Heart right ventricle (tissue), 16 donors: Measurements from ENCODE around the gene TLCD5. TPM values are rescaled to one million over a fixed set of nuclear protein-coding genes. Genes with fewer than 3 reads are reported as not detected.
A peak's percentile ranks its signal among the peaks of the same experiment; 100 is the strongest.

Experiments
- ATAC-seq, 8 donors: fragments of 200-7000 bp; cut with Tn5 transposase; one replicate each; pipeline ENCODE4 v1.9.1; 2020; ENCODE audit warnings: mild to moderate bottlenecking in 8 of 8, moderate library complexity in 8 of 8, moderate number of reproducible peaks in 1 of 8
- DNase-seq, 2 donors: peaks; one replicate each; pipeline ENCODE4 v3.0.0-alpha.2; 2020
- H3K27ac ChIP-seq, 10 donors: fragments of 200-600 bp; sonication (generic) in 2 of 10; one replicate each; pipeline versions ENCODE4 v1.5.0 to v1.8.0; 2020 to 2022; ENCODE audit warnings: mild to moderate bottlenecking in 3 of 10
- H3K27me3 ChIP-seq, 7 donors: fragments of 200-600 bp; one replicate each; pipeline ENCODE4 v1.8.0; 2021 to 2022; ENCODE audit warnings: mild to moderate bottlenecking in 2 of 7
- H3K36me3 ChIP-seq, 9 donors: fragments of 200-600 bp; sonication (generic) in 1 of 9; one replicate each; pipeline versions ENCODE4 v1.5.0 to v1.8.0; 2020 to 2022; ENCODE audit warnings: mild to moderate bottlenecking in 2 of 9
- H3K4me1 ChIP-seq, 9 donors: fragments of 200-600 bp; sonication (generic) in 1 of 9; one replicate each; pipeline versions ENCODE4 v1.5.0 to v1.8.0; 2020 to 2022; ENCODE audit warnings: mild to moderate bottlenecking in 4 of 9
- H3K4me3 ChIP-seq, 10 donors: fragments of 200-600 bp; sonication (generic) in 2 of 10; one replicate each; pipeline versions ENCODE4 v1.5.0 to v1.8.0; 2020 to 2022; ENCODE audit warnings: mild to moderate bottlenecking in 7 of 10, moderate library complexity in 2 of 10
- H3K9me3 ChIP-seq, 11 donors: fragments of 200-600 bp in 10 of 11; sonication (generic) in 2 of 11; one replicate each; pipeline versions ENCODE4 v1.5.0 to v1.8.0; 2013 to 2022; ENCODE audit warnings: mild to moderate bottlenecking in 2 of 11, control low read depth in 1 of 11, moderate library complexity in 1 of 11
- CTCF ChIP-seq, 9 donors: fragments of 200-600 bp; sonication (generic) in 2 of 9; IDR thresholded peaks; one replicate each; pipeline versions ENCODE4 v1.5.0 to v1.8.0; 2021 to 2022; ENCODE audit warnings: antibody characterized with exemption in 9 of 9, mild to moderate bottlenecking in 5 of 9, moderate library complexity in 1 of 9
- WGBS, 2 donors: extraction: QIAGEN DNeasy Blood & Tissue Kit; methylation state at CpG; one replicate each; pipeline ENCODE4 v1.1.7; 2013; ENCODE audit warnings: inconsistent platforms in 1 of 2; 5-methylcytosine and 5-hydroxymethylcytosine counted together
- intact Hi-C, 10 donors: fragments of 100-400 bp; cut with DNase I; formaldehyde crosslinking; loops; one replicate each; pipeline versions ENCODE4 v1.11.1 to v1.14.2; 2022
- polyA plus RNA-seq, 2 donors: library from polyadenylated mRNA; stranded (reverse); fragments of 200-250 nt; gene quantifications; one replicate each; pipeline ENCODE4 v1.2.3, GENCODE V29; 2013
- total RNA-seq, 10 donors: library from RNA; stranded (reverse); fragmentation: NEBNext Ultra II Directional in 3 of 10; extraction: Animal tissue kit (Norgen Biotek cat#: 25700) in 3 of 10; gene quantifications; one replicate each; pipeline versions ENCODE4 v1.2.1 to v1.2.4, GENCODE V29; 2021 to 2023
- donor health status: Arrhythmogenic right ventricular cardiomyopathy.
- donor health status: ischemic (EF 13 %, LVEDD 7.1; RV severe dilation, severe dysfunction).
- donor health status: healthy with polysubstance abuse.
- donor health status: DM: no; HTN: yes; CAD: no.
- donor health status: DM: no; HTN: no; CAD: no.
- donor health status: ischemic (EF 25% LVEDD 6.9; RV normal size, moderate dysfunction).
- donor health status: ischemic (EF 25% LVEDD 5.7; RV mildly dilated, moderate dysfunction).
- donor health status: healthy.
- donor health status: DM: yes; HTN: yes; CAD: no.
- donor health status: Ischemic cardiomyopathy.
- donor health status: ischemic (EF 35%, LVEDD 5.7; RV mildly dilated, moderate dysfunction).
- donor health status: nonischemic (EF 11% LVEDD 7.7; RV severe dilation, severe dysfunction).
- donor health status: DM: yes; HTN: yes; CAD: no.
- donor health status: PGD.
- donor health status: ischemic (EF 29% LVEDD 5.4; RV normal size, mild dysfunction).
- donor health status: nonischemic (EF 23%, LVEDD 6.1; RV moderate dilation, normal function).

The TLCD5 gene
- total and polyA plus RNA-seq, 12 donors = 4.1 to 14.5 (median 10.7) TPM

GRCh38 chr11:120372296-120372695 lies 47.2 kb downstream of the TLCD5 start:
- H3K27ac ChIP-seq = peak overlapping the region in 3 of 10 donors; percentile 17 to 31 (median 22)

DNA sequence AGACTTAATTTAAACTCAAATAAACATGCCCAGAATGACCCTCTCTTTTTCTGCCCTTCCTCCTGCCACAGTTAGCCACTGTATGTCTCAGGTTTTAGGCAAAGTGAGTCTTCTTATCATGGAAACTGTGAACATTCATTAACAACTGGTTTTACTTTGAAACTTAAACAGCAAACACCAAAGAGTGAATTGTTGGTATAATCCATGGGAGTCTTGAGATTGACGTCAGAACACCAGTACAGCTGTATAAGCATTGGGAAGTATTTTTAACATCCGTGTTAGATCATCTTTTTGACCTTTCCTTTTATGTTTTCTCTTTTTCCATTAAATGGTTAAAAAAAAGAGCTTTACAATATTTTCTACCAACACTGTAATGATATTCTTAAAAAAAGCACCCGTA lies 50.0 kb downstream of the TLCD5 start:
- Histone ChIP-seq H3K4me1 (peaks cover 3 to 83% (median 56%) of the 10 kb centered on the region in 9 donors), H3K9me3 (peaks cover 0 to 16% (median 0%) of the 10 kb centered on the region in 11 donors), H3K4me3 (no peak overlapping the region), H3K36me3 (no peaks in the 10 kb centered on the region), H3K27ac (peak overlapping the region in 6 of 10 donors; percentile 2 to 57 (median 10)), H3K27me3 (peaks cover 0 to 8% (median 0%) of the 10 kb centered on the region in 7 donors)
- ATAC-seq (peak in 5 of 8 donors; percentile 29 to 78 (median 44)), DNase-seq (no peak)
- intact Hi-C loops = loop anchor here in 2 of 10 donors (5.0 kb wide), 2 partner anchors 33 to 38 kb away; partner anchors contain the start of gene ARHGEF12 (in 1 of the 2)
- WGBS, 2 donors = 57 to 66% methylated on average over 3 of the region's 3 CpGs
- TF ChIP-seq CTCF (IDR thresholded peaks at IDR 0.05) = no peak

More at GRCh38 chr11:120372296-120372695, 47.2 kb downstream of the TLCD5 start:
- Histone ChIP-seq H3K36me3 (no peaks in the 10 kb centered on the region), H3K9me3 (no peaks in the 10 kb centered on the region), H3K4me1 (peaks cover 3 to 80% (median 52%) of the 10 kb centered on the region in 9 donors), H3K27me3 (peaks cover 0 to 18% (median 0%) of the 10 kb centered on the region in 7 donors), H3K4me3 (no peak overlapping the region)
- TF ChIP-seq CTCF (IDR thresholded peaks at IDR 0.05) = no peak
- no peak for DNase-seq
- no peak for ATAC-seq
- intact Hi-C loops = no loop called here

DNA sequence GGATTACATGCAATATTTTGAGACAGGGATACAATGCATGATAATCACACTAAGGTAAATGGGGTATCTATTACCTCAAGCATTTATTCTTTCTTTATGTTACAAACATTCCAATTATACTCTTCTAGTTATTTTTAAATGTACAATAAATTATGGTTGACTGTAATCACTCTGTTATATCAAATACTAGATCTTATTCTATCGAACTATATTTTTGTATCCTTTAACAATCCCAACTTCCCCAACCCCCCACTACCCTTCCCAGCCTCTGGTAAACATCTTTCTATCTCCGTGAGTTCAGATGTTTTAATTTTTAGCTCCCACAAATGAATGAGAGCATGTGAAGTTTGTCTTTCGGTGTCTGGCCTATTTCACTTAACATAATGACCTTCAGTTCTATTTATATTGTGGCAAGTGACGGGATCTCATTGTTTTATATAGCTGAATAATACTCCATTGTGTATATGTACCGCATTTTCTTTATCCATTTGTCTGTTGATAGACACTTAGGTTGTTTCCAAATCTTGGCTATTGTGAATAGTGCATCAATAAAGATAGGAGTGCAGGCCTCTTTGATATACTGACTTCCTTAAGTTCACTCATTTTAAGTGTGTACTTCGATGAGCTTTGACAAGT lies 51.6 kb downstream of the TLCD5 start:
- no peak for DNase-seq
- TF ChIP-seq CTCF (IDR thresholded peaks at IDR 0.05) = no peak
- peaks cover 0 to 5% (median 0%) of the 10 kb centered on the region in 7 donors for H3K27me3 ChIP-seq
- peak overlapping the region in 7 of 10 donors; percentile 8 to 57 (median 38) for H3K27ac ChIP-seq
- H3K4me3 ChIP-seq = no peak overlapping the region
- peak in 4 of 8 donors; percentile 29 to 51 (median 40) for ATAC-seq
- intact Hi-C loops = loop anchor here in 2 of 10 donors (5.0 kb wide), 2 partner anchors 34 to 39 kb away; partner anchors contain the start of gene ARHGEF12 (in 1 of the 2)
- H3K4me1 ChIP-seq = peaks cover 3 to 83% (median 58%) of the 10 kb centered on the region in 9 donors
- WGBS, 2 donors = 53 to 58% methylated on average over 6 of the region's 6 CpGs
- no peaks in the 10 kb centered on the region for H3K36me3 ChIP-seq
- H3K9me3 ChIP-seq = peaks cover 0 to 16% (median 0%) of the 10 kb centered on the region in 11 donors

- peaks cover 0 to 5% (median 0%) of the 10 kb centered on the region in 7 donors for H3K27me3 ChIP-seq
- H3K4me3 ChIP-seq = no peak overlapping the region
- ATAC-seq (no peak), DNase-seq (no peak)
- H3K4me1 ChIP-seq = peaks cover 0 to 84% (median 54%) of the 10 kb centered on the region in 9 donors
- H3K36me3 ChIP-seq = no peaks in the 10 kb centered on the region
- peaks cover 0 to 18% (median 0%) of the 10 kb centered on the region in 11 donors for H3K9me3 ChIP-seq
- WGBS, 2 donors = 77 to 97% methylated on average over 3 of the region's 3 CpGs
- no peak overlapping the region for H3K27ac ChIP-seq
- no peak for TF ChIP-seq CTCF (IDR thresholded peaks at IDR 0.05)
- intact Hi-C loops = loop anchor here in 2 of 10 donors (5.0 kb wide), 2 partner anchors 36 to 41 kb away; partner anchors contain the start of gene ARHGEF12 (in 1 of the 2)
Observed at GRCh38 chr11:120378474-120378873, 53.4 kb downstream of the TLCD5 start.
